MV-4-11 (cell line): ENCODE results near the gene PTPRN2.

Source experiments
- DNase-seq: peaks from one replicate; lab custom pipeline; 2025; lab: John Stamatoyannopoulos, UW

The PTPRN2 gene

GRCh38 chr7:158010961-158011693, 576.5 kb downstream of the PTPRN2 start:
- DNase-seq: no peak

- DNase-seq: no peak
Measured at GRCh38 chr7:158009886-158010285, 577.7 kb downstream of the PTPRN2 start.

- no peak for DNase-seq
Measured at GRCh38 chr7:158008267-158008666, 579.4 kb downstream of the PTPRN2 start.

- no peak for DNase-seq
Measured at GRCh38 chr7:158007697-158008257, 579.8 kb downstream of the PTPRN2 start.

- DNase-seq: no peak
Measured at GRCh38 chr7:158006841-158007696, 580.6 kb downstream of the PTPRN2 start.

GRCh38 chr7:158005531-158005930, 582.1 kb downstream of the PTPRN2 start:
- no peak for DNase-seq

GRCh38 chr7:158004123-158004490, 583.5 kb downstream of the PTPRN2 start:
- no peak for DNase-seq

GRCh38 chr7:158003441-158004122, 584.0 kb downstream of the PTPRN2 start:
- DNase-seq: no peak

GRCh38 chr7:158002486-158003080, 585.0 kb downstream of the PTPRN2 start:
- no peak for DNase-seq

GRCh38 chr7:158001621-158002320, 585.9 kb downstream of the PTPRN2 start:
- DNase-seq: no peak

- DNase-seq: no peak
Measured at GRCh38 chr7:158001003-158001402, 586.6 kb downstream of the PTPRN2 start.

- no peak for DNase-seq
Measured at GRCh38 chr7:158000160-158000559, 587.5 kb downstream of the PTPRN2 start.

GRCh38 chr7:157998884-157999552, 588.6 kb downstream of the PTPRN2 start:
- no peak for DNase-seq

- no peak for DNase-seq
Measured at GRCh38 chr7:157997471-157997870, 590.2 kb downstream of the PTPRN2 start.

GRCh38 chr7:157997080-157997440, 590.6 kb downstream of the PTPRN2 start:
- no peak for DNase-seq

GRCh38 chr7:157996359-157997079, 591.1 kb downstream of the PTPRN2 start:
- no peak for DNase-seq

GRCh38 chr7:157995815-157996214, 591.8 kb downstream of the PTPRN2 start:
- DNase-seq: no peak

- no peak for DNase-seq
Measured at GRCh38 chr7:157994319-157994718, 593.3 kb downstream of the PTPRN2 start.

- DNase-seq: no peak
Measured at GRCh38 chr7:157993406-157994105, 594.1 kb downstream of the PTPRN2 start.
